HCT116 (cell line): Measurements from ENCODE around the gene RET. TPM values are rescaled to one million over a fixed set of nuclear protein-coding genes. Genes with fewer than 3 reads are reported as not detected.

Experiments
- ATAC-seq: fragments of 200-7000 bp; cut with Tn5 transposase; 2 replicates; pipeline ENCODE4 v1.9.1; 2020; ENCODE audit warnings: mild to moderate bottlenecking, moderate library complexity
- BruUV-seq: library from RNA; stranded (reverse); fragments of 400-500 nt; replicated peaks from 2 replicates; lab custom pipeline; 2021; lab: Mats Ljungman, UMichigan
- CTCF ChIA-PET: fragments of 300-600 bp; sonication (Branson Sonifier 250); formaldehyde crosslinking; loops from one replicate; lab custom pipeline; 2021; ENCODE audit warnings: antibody characterized with exemption; lab: Charles Lee
- POLR2A ChIA-PET: fragments of 300-600, 350-600 bp; sonication (Branson Sonifier 250); formaldehyde crosslinking; loops from one replicate; lab custom pipeline; 2021; ENCODE audit warnings: antibody characterized with exemption; lab: Charles Lee
- RAD21 ChIA-PET, 2 experiments: fragments of 300-600 bp; sonication (Branson Sonifier 250); formaldehyde crosslinking; loops; one replicate each; lab custom pipeline; 2023; ENCODE audit warnings: low total read pairs in 2 of 2; ENCODE audit not compliant: uncharacterized antibody in 2 of 2, unreplicated experiment in 2 of 2, low non-redundant PET in 1 of 2; lab: Charles Lee
- DNase-seq: peaks from one replicate; pipeline ENCODE4 v3.0.0-alpha.2; 2010; ENCODE audit warnings: low read depth, low spot score
- H2AFZ ChIP-seq: fragments of 200-600 bp; shearing (Covaris generic), sonication (generic); 2 replicates; pipeline ENCODE4 v1.6.1; 2017; ENCODE audit warnings: low read depth, mixed run types, mixed read lengths, antibody characterized with exemption, low read length; ENCODE audit not compliant: poor library complexity, severe bottlenecking
- H3K27ac ChIP-seq: 2 replicates; pipeline ENCODE4 v1.5.1; 2012; ENCODE audit warnings: low read depth, low read length
- H3K27me3 ChIP-seq: fragments of 200-600 bp; sonication (generic); 2 replicates; pipeline ENCODE4 v1.6.1; 2016; ENCODE audit warnings: mixed run types, low read length, mixed read lengths; ENCODE audit not compliant: insufficient read depth
- H3K36me3 ChIP-seq, 2 experiments: fragments of 200-500 bp in 1 of 2; fragments of 200-600 bp in 1 of 2; sonication (Bioruptor generic) in 1 of 2; sonication (generic) in 1 of 2; 2 replicates each; pipeline versions ENCODE4 v1.5.1 to v1.6.1; 2014 to 2016; ENCODE audit warnings: low read length in 2 of 2, inconsistent platforms in 1 of 2, mixed read lengths in 1 of 2, mixed run types in 1 of 2; ENCODE audit not compliant: insufficient read depth in 2 of 2, control insufficient read depth in 1 of 2
- H3K4me1 ChIP-seq, 2 experiments: fragments of 200-600 bp in 1 of 2; sonication (generic) in 1 of 2; 2 replicates each; pipeline versions ENCODE4 v1.5.1 to v1.6.1; 2012 to 2017; ENCODE audit warnings: low read length in 2 of 2, inconsistent platforms in 1 of 2, mild to moderate bottlenecking in 1 of 2, mixed read lengths in 1 of 2, mixed run types in 1 of 2, moderate library complexity in 1 of 2; ENCODE audit not compliant: insufficient read depth in 2 of 2, control insufficient read depth in 1 of 2
- H3K4me2 ChIP-seq: fragments of 200-600 bp; sonication (generic); 2 replicates; pipeline ENCODE4 v1.6.1; 2017; ENCODE audit warnings: mixed run types, low read length, mixed read lengths
- H3K4me3 ChIP-seq, 2 experiments: fragments of 200-600 bp in 1 of 2; sonication (generic) in 1 of 2; replicated peaks in 1 of 2; 2 replicates each; pipeline ENCODE4 v1.5.1; 2011 to 2016; ENCODE audit warnings: low read length in 2 of 2, control low read depth in 1 of 2, low read depth in 1 of 2, mild to moderate bottlenecking in 1 of 2, mixed read lengths in 1 of 2, mixed run types in 1 of 2
- H3K79me2 ChIP-seq: fragments of 200-600 bp; sonication (generic); 2 replicates; pipeline ENCODE4 v1.6.1; 2017; ENCODE audit warnings: mild to moderate bottlenecking, mixed run types, low read length, moderate library complexity, mixed read lengths; ENCODE audit not compliant: insufficient read depth
- H3K9ac ChIP-seq: fragments of 200-600 bp; sonication (generic); 2 replicates; pipeline ENCODE4 v1.6.1; 2016; ENCODE audit warnings: low read length, mixed read lengths
- H3K9me2 ChIP-seq: fragments of 200-600 bp; sonication (generic), shearing (Covaris generic); 2 replicates; pipeline ENCODE4 v1.6.1; 2017; ENCODE audit warnings: mixed run types, mild to moderate bottlenecking, moderate library complexity; ENCODE audit not compliant: insufficient read depth
- H3K9me3 ChIP-seq, 2 experiments: fragments of 200-500 bp in 1 of 2; fragments of 200-600 bp in 1 of 2; sonication (Bioruptor generic) in 1 of 2; sonication (generic) in 1 of 2; 2 replicates each; pipeline ENCODE4 v1.6.1; 2014 to 2017; ENCODE audit warnings: low read length in 2 of 2, mixed read lengths in 2 of 2, inconsistent platforms in 1 of 2, low read depth in 1 of 2, mild to moderate bottlenecking in 1 of 2, mixed run types in 1 of 2, moderate library complexity in 1 of 2; ENCODE audit not compliant: control insufficient read depth in 1 of 2, insufficient read depth in 1 of 2
- H4K20me1 ChIP-seq: fragments of 200-600 bp; sonication (generic), shearing (Covaris generic); 2 replicates; pipeline ENCODE4 v1.6.1; 2017; ENCODE audit warnings: mixed run types, mild to moderate bottlenecking, moderate library complexity; ENCODE audit not compliant: insufficient read depth
- CBX3 ChIP-seq: IDR thresholded peaks from 2 replicates; pipeline ENCODE4 v1.6.1; 2012; ENCODE audit warnings: low read depth
- CTCF ChIP-seq, 3 experiments: fragments of 200-600 bp in 1 of 3; sonication (generic) in 1 of 3; IDR thresholded peaks in 2 of 3; conservative IDR thresholded peaks in 1 of 3; 2 replicates each; pipeline ENCODE4 v1.5.1; 2012 to 2017; ENCODE audit warnings: low read depth in 2 of 3, low read length in 2 of 3, antibody characterized with exemption in 1 of 3, borderline replicate concordance in 1 of 3, control low read depth in 1 of 3, mild to moderate bottlenecking in 1 of 3, mixed read lengths in 1 of 3, mixed run types in 1 of 3, moderate library complexity in 1 of 3; ENCODE audit not compliant: insufficient read depth in 1 of 3
- ELF1 ChIP-seq: IDR thresholded peaks from 2 replicates; pipeline ENCODE4 v1.6.1; 2012; ENCODE audit warnings: low read depth, borderline replicate concordance
- EZH2 ChIP-seq: fragments of 200-600 bp; sonication (generic); IDR thresholded peaks from 2 replicates; pipeline ENCODE4 v1.6.1; 2017; ENCODE audit warnings: antibody characterized with exemption, mixed run types
- POLR2AphosphoS5 ChIP-seq: IDR thresholded peaks from 2 replicates; pipeline ENCODE4 v1.6.1; 2011; ENCODE audit warnings: mild to moderate bottlenecking, low read depth, low read length, moderate library complexity
- RAD21 ChIP-seq: IDR thresholded peaks from 2 replicates; pipeline ENCODE4 v1.6.1; 2012; ENCODE audit warnings: low read depth, mild to moderate bottlenecking
- REST ChIP-seq: IDR thresholded peaks from 2 replicates; pipeline ENCODE4 v1.6.1; 2012; ENCODE audit warnings: low read depth
- SIN3A ChIP-seq: IDR thresholded peaks from 2 replicates; pipeline ENCODE4 v1.6.1; 2012; ENCODE audit warnings: low read depth
- SP1 ChIP-seq: IDR thresholded peaks from 2 replicates; pipeline ENCODE4 v1.6.1; 2012; ENCODE audit warnings: low read depth
- SRF ChIP-seq: IDR thresholded peaks from 2 replicates; pipeline ENCODE4 v1.6.1; 2012; ENCODE audit warnings: low read depth
- TCF7L2 ChIP-seq: IDR thresholded peaks from 2 replicates; pipeline ENCODE4 v1.7.0; 2011; ENCODE audit warnings: borderline replicate concordance, inconsistent platforms; ENCODE audit not compliant: insufficient read depth, insufficient read length; ENCODE audit errors: extremely low read depth
- YY1 ChIP-seq: IDR thresholded peaks from 2 replicates; pipeline ENCODE4 v1.6.1; 2011; ENCODE audit warnings: low read length, low read depth, moderate library complexity, mild to moderate bottlenecking; ENCODE audit not compliant: insufficient replicate concordance; ENCODE audit errors: extremely low read depth
- ZFX ChIP-seq: fragments of 450-650 bp; IDR thresholded peaks from 2 replicates; pipeline ENCODE4 v1.6.1; 2017
- intact Hi-C: fragments of 100-400 bp; cut with micrococcal nuclease; formaldehyde crosslinking; loops from 2 replicates; pipeline ENCODE4 v1.10.0; 2022
- total RNA-seq: library from RNA; stranded (reverse); gene quantifications from one replicate; pipeline ENCODE4 v1.2.1, GENCODE V29; 2021; ENCODE audit not compliant: unreplicated experiment

RET gene
- total RNA-seq, 1 experiment from 2014 or later: 5.9 TPM

GRCh38 chr10:43073721-43074120 lies 3.1 kb upstream of the RET start:
- Histone ChIP-seq H3K9me2 (no peaks in the 10 kb centered on the region), H3K27ac (no peak overlapping the region), H3K4me3 (no peak overlapping the region), H3K9me3 (no peaks in the 10 kb centered on the region), H3K4me2 (no peak overlapping the region), H3K27me3 (no peaks in the 10 kb centered on the region), H3K79me2 (no peaks in the 10 kb centered on the region), H4K20me1 (no peaks in the 10 kb centered on the region), H3K36me3 (no peaks in the 10 kb centered on the region), H2AFZ (no peak overlapping the region), H3K9ac (no peak overlapping the region), H3K4me1 (peaks cover 12 to 19% of the 10 kb centered on the region in 2 experiments; a peak in 2 of 4 replicates)
- POLR2A ChIA-PET: no interaction called here
- ATAC-seq (no peak), DNase-seq (no peak)
- BruUV-seq: no TSS peak
- CTCF ChIA-PET: no interaction called here
- RAD21 ChIA-PET: no interaction called here
- no peak for TF ChIP-seq REST
- TF ChIP-seq ZFX: no peak
- intact Hi-C loops: no loop called here

- no peaks in the 10 kb centered on the region for H3K9me3 ChIP-seq
- H3K4me3 ChIP-seq: no peak overlapping the region
- no peaks in the 10 kb centered on the region for H3K36me3 ChIP-seq
- CTCF ChIA-PET: no interaction called here
- POLR2A ChIA-PET: no interaction called here
- no peaks in the 10 kb centered on the region for H4K20me1 ChIP-seq
- RAD21 ChIA-PET: no interaction called here
- ATAC-seq (no peak), DNase-seq (no peak)
- H3K27me3 ChIP-seq: no peaks in the 10 kb centered on the region
- intact Hi-C loops: no loop called here
- BruUV-seq: no TSS peak
- no peaks in the 10 kb centered on the region for H3K9me2 ChIP-seq
- H3K4me2 ChIP-seq: no peak overlapping the region
- peaks cover 12 to 19% of the 10 kb centered on the region in 2 experiments; a peak in 2 of 4 replicates for H3K4me1 ChIP-seq
- no peak overlapping the region for H3K9ac ChIP-seq
- H3K27ac ChIP-seq: no peak overlapping the region
- H2AFZ ChIP-seq: no peak overlapping the region
- no peaks in the 10 kb centered on the region for H3K79me2 ChIP-seq
- TF ChIP-seq CTCF (IDR thresholded peaks at IDR 0.05 in 2 of 3, conservative IDR thresholded peaks at IDR 0.05 in 1 of 3; ENCODE audit: borderline replicate concordance in 1 of 3, insufficient read depth in 1 of 3, low read depth in 2 of 3, low read length in 2 of 3) (no peak), SP1 (no peak), ZFX (no peak), EZH2 (no peak), SIN3A (no peak), ELF1 (no peak), TCF7L2 (no peak), SRF (no peak), YY1 (no peak), CBX3 (no peak), POLR2AphosphoS5 (no peak), RAD21 (no peak)
Observed at GRCh38 chr10:43074409-43074808, 2.5 kb upstream of the RET start.
